B cell (primary cell): Measurements from ENCODE around the gene ANKRD65. TPM values are rescaled to one million over a fixed set of nuclear protein-coding genes. Genes with fewer than 3 reads are reported as not detected.
A peak's percentile ranks its signal among the peaks of the same experiment; 100 is the strongest.

Experiments used
- ATAC-seq: fragments of 200-7000 bp; cut with Tn5 transposase; one replicate; pipeline ENCODE4 v1.10.0; 2021; ENCODE audit warnings: low read depth, mild to moderate bottlenecking, moderate number of reproducible peaks, moderate library complexity
- CTCF ChIA-PET: fragments of 350-600 bp; sonication (Branson Sonifier 250); formaldehyde crosslinking; loops from one replicate; lab custom pipeline; 2021; ENCODE audit warnings: antibody characterized with exemption, inconsistent platforms; lab: Charles Lee
- POLR2A ChIA-PET: fragments of 350-600 bp; sonication (Branson Sonifier 250); formaldehyde crosslinking; loops from one replicate; lab custom pipeline; 2021; ENCODE audit warnings: antibody characterized with exemption; lab: Charles Lee
- DNase-seq: peaks from one replicate; pipeline ENCODE4 v3.0.0; 2013
- H2AFZ ChIP-seq: 2 replicates; pipeline ENCODE4 v1.6.1; 2012; ENCODE audit warnings: mild to moderate bottlenecking, low read depth, low read length; ENCODE audit not compliant: insufficient read depth, poor library complexity, severe bottlenecking
- H3K27ac ChIP-seq, 2 donors: 1 replicate in 1 of 2; 2 replicates in 1 of 2; pipeline ENCODE4 v1.5.1; 2012 to 2013; ENCODE audit warnings: low read length in 2 of 2, mild to moderate bottlenecking in 2 of 2, moderate library complexity in 1 of 2
- H3K27me3 ChIP-seq, 4 experiments: fragments of 200-600 bp in 1 of 4; sonication (generic) in 1 of 4; replicated peaks in 1 of 4; 1 replicate in 2 of 4; 2 replicates in 2 of 4; pipeline versions ENCODE4 v1.6.1 to v1.7.0; 2013 to 2016; ENCODE audit warnings: low read length in 3 of 4, mild to moderate bottlenecking in 2 of 4, mixed read lengths in 1 of 4, moderate library complexity in 1 of 4; ENCODE audit not compliant: insufficient read depth in 4 of 4, control insufficient read depth in 3 of 4; ENCODE audit errors: control extremely low read depth in 1 of 4
- H3K36me3 ChIP-seq, 2 experiments: replicated peaks in 1 of 2; 1 replicate in 1 of 2; 2 replicates in 1 of 2; pipeline versions ENCODE4 v1.6.1 to v1.7.1; 2013; ENCODE audit warnings: low read length in 1 of 2; ENCODE audit not compliant: insufficient read depth in 2 of 2, control insufficient read depth in 1 of 2; ENCODE audit errors: control extremely low read depth in 1 of 2, extremely low read depth in 1 of 2
- H3K4me1 ChIP-seq, 2 donors: fragments of 200-600 bp in 1 of 2; sonication (generic) in 1 of 2; 1 replicate in 1 of 2; 2 replicates in 1 of 2; pipeline versions ENCODE4 v1.5.1 to v1.6.1; 2013 to 2017; ENCODE audit warnings: low read length in 2 of 2; ENCODE audit not compliant: control insufficient read depth in 2 of 2, insufficient read depth in 2 of 2
- H3K4me2 ChIP-seq: replicated peaks from 2 replicates; pipeline ENCODE3; 2012; ENCODE audit warnings: mild to moderate bottlenecking, low read depth, low read length; ENCODE audit not compliant: poor library complexity, severe bottlenecking
- H3K4me3 ChIP-seq, 5 experiments: fragments of 200-600 bp in 1 of 5; sonication (generic) in 1 of 5; 1 replicate in 3 of 5; 2 replicates in 2 of 5; pipeline versions ENCODE4 v1.5.1 to v1.7.0; 2011 to 2016; ENCODE audit warnings: low read length in 4 of 5, mild to moderate bottlenecking in 4 of 5, low read depth in 2 of 5, control low read depth in 1 of 5, moderate library complexity in 1 of 5; ENCODE audit not compliant: insufficient read depth in 1 of 5; ENCODE audit errors: control extremely low read depth in 1 of 5, extremely low read depth in 1 of 5
- H3K79me2 ChIP-seq: fragments of 200-600 bp; sonication (generic); one replicate; pipeline ENCODE4 v1.6.0; 2016; ENCODE audit warnings: low read length; ENCODE audit not compliant: control insufficient read depth, insufficient read depth
- H3K9ac ChIP-seq: fragments of 200-600 bp; sonication (generic); 2 replicates; pipeline ENCODE4 v1.6.1; 2017; ENCODE audit warnings: mild to moderate bottlenecking, low read length, moderate library complexity
- H3K9me3 ChIP-seq, 3 donors: one replicate each; pipeline versions ENCODE4 v1.6.1 to v1.7.1; 2013; ENCODE audit warnings: low read length in 2 of 3; ENCODE audit not compliant: control insufficient read depth in 2 of 3, insufficient read depth in 1 of 3; ENCODE audit errors: control extremely low read depth in 1 of 3
- H4K20me1 ChIP-seq: 2 replicates; pipeline ENCODE4 v1.6.0; 2012; ENCODE audit warnings: mild to moderate bottlenecking, low read length; ENCODE audit not compliant: insufficient read depth, control insufficient read depth, poor library complexity, severe bottlenecking
- H3K27ac Mint-ChIP-seq: one replicate; pipeline ENCODE4 v1.8.0; 2021; ENCODE audit warnings: mixed read lengths
- H3K27me3 Mint-ChIP-seq: one replicate; pipeline ENCODE4 v1.8.0; 2021; ENCODE audit warnings: mixed read lengths
- H3K4me1 Mint-ChIP-seq: one replicate; pipeline ENCODE4 v1.8.0; 2021; ENCODE audit warnings: mixed read lengths
- H3K4me3 Mint-ChIP-seq: one replicate; pipeline ENCODE4 v1.8.0; 2021; ENCODE audit warnings: mixed read lengths
- H3K9me3 Mint-ChIP-seq: one replicate; pipeline ENCODE4 v1.8.0; 2022; ENCODE audit warnings: mixed read lengths; ENCODE audit not compliant: insufficient read depth
- EZH2 ChIP-seq: IDR thresholded peaks from 2 replicates; pipeline ENCODE4 v1.6.1; 2012; ENCODE audit warnings: borderline replicate concordance, low read depth, mild to moderate bottlenecking, moderate library complexity, low read length; ENCODE audit not compliant: insufficient read depth, poor library complexity, severe bottlenecking
- WGBS: methylation state at CpG from one replicate; pipeline ENCODE4 v1.1.5; 2013; ENCODE audit warnings: missing lambda C conversion rate; ENCODE audit not compliant: insufficient coverage; 5-methylcytosine and 5-hydroxymethylcytosine counted together
- intact Hi-C: fragments of 100-400 bp; cut with micrococcal nuclease; formaldehyde crosslinking; loops from one replicate; pipeline ENCODE4 v1.10.0; 2022
- polyA plus RNA-seq: library from polyadenylated mRNA; depleted of rRNA; stranded (reverse); fragments of >200 nt; gene quantifications from 2 replicates; pipeline ENCODE4 v1.2.3, GENCODE V29; 2012
- total RNA-seq, 2 donors: library from RNA; stranded (reverse); fragments of 120-200 nt in 1 of 2; gene quantifications; 1 replicate in 1 of 2; 2 replicates in 1 of 2; pipeline versions ENCODE4 v1.2.3 to v1.2.4, GENCODE V29; 2013 to 2022
- TF ChIP-seq, protein P1 (sequence below): fragments of 200-600 bp; IDR thresholded peaks from one replicate; pipeline ENCODE4 v1.8.0; 2022; ENCODE audit warnings: antibody characterized with exemption, mild to moderate bottlenecking

ANKRD65 gene
- total and polyA plus RNA-seq, 2 donors (not counting 1 experiment from before 2014, with no cell fraction given), result 0.12 TPM; not detected in 1

DNA sequence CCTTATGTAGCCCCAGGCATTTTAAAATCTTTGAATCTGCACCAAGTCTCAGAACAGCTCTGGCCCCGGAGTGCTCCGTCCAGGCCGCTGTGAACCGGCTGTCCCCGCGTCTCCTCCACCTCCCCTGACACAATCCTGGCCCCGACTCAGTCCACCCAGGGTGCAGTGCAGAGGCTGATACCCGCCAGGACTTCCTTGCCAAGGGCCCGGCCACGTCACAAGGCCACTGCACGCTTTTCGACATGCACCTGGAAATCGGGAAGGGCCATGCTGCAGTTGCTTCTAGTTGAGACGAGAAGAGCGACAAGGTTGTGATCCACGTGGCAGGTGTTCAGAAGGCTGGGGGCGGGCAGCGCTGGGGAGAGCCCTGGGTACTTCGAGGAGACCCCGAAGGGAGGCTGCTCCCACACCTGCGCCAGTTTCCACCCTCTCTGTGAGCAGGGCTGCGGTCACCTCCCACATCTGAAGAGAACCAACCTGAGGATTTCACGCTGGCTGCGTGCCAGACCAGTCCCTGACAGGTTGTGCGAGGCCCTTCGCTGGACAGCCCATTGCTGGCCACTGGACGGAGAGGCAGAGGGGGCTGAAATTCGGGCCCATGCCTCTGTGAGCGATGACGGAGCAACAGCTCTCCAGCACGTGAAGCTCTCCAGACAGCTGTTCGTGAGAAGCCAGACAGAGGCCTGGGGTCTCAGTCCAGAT, 21.1 kb upstream of the ANKRD65 start:
- Mint-ChIP-seq H3K4me1 (peaks cover 3% of the 10 kb centered on the region), H3K27ac (no peak overlapping the region), H3K4me3 (no peak overlapping the region), H3K9me3 (no peaks in the 10 kb centered on the region), H3K27me3 (peaks cover 15% of the 10 kb centered on the region)
- DNase-seq (peak; percentile 8), ATAC-seq (no peak)
- no peaks in the 10 kb centered on the region for H4K20me1 ChIP-seq
- H3K79me2 ChIP-seq, result no peaks in the 10 kb centered on the region
- no peaks in the 10 kb centered on the region for H3K36me3 ChIP-seq
- no peaks in the 10 kb centered on the region for H3K9me3 ChIP-seq
- no peak overlapping the region for H3K4me2 ChIP-seq
- H3K27me3 ChIP-seq, result peaks cover 0 to 24% (median 6%) of the 10 kb centered on the region in 4 experiments
- no peak overlapping the region for H3K27ac ChIP-seq
- H3K4me3 ChIP-seq, result no peak overlapping the region
- WGBS, result 97% methylated on average over 32 of the region's 32 CpGs
- intact Hi-C loops, result no loop called here
- TF ChIP-seq, protein P1, sequence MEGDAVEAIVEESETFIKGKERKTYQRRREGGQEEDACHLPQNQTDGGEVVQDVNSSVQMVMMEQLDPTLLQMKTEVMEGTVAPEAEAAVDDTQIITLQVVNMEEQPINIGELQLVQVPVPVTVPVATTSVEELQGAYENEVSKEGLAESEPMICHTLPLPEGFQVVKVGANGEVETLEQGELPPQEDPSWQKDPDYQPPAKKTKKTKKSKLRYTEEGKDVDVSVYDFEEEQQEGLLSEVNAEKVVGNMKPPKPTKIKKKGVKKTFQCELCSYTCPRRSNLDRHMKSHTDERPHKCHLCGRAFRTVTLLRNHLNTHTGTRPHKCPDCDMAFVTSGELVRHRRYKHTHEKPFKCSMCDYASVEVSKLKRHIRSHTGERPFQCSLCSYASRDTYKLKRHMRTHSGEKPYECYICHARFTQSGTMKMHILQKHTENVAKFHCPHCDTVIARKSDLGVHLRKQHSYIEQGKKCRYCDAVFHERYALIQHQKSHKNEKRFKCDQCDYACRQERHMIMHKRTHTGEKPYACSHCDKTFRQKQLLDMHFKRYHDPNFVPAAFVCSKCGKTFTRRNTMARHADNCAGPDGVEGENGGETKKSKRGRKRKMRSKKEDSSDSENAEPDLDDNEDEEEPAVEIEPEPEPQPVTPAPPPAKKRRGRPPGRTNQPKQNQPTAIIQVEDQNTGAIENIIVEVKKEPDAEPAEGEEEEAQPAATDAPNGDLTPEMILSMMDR, result no peak
- no peak for TF ChIP-seq EZH2
- POLR2A ChIA-PET, result no interaction called here
- CTCF ChIA-PET, result interaction anchor here (1.1 to 2.5 kb wide), 2 partner anchors 13 to 63 kb away, joined by 3 to 9 read pairs; no protein-coding TSS in a partner anchor
- H2AFZ ChIP-seq, result no peak overlapping the region
- H3K9ac ChIP-seq, result no peak overlapping the region
- peaks cover under 1 to 9% of the 10 kb centered on the region in 2 donors for H3K4me1 ChIP-seq
